ENCODE results near the gene GBP2.

DNA sequence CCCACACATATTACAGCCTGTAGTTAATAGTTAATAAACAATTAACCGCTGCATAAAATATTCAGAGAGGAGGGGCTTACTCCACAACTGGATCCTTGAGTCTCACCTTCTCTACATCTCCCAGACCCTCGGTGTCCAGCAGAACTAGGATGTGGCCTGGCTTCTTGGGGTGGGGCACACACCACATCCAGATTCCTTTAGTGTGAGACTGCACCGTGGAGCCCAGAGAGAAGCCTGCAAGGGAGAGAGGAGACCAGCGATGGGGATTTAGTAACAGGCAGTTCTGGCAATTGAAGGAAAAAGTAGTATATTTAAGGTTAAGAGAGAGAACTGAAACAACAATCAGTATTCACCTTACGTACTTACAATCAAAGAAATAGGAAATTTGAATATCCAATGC lies 65.8 kb downstream of the GBP2 start:
- TF ChIP-seq, protein P1, sequence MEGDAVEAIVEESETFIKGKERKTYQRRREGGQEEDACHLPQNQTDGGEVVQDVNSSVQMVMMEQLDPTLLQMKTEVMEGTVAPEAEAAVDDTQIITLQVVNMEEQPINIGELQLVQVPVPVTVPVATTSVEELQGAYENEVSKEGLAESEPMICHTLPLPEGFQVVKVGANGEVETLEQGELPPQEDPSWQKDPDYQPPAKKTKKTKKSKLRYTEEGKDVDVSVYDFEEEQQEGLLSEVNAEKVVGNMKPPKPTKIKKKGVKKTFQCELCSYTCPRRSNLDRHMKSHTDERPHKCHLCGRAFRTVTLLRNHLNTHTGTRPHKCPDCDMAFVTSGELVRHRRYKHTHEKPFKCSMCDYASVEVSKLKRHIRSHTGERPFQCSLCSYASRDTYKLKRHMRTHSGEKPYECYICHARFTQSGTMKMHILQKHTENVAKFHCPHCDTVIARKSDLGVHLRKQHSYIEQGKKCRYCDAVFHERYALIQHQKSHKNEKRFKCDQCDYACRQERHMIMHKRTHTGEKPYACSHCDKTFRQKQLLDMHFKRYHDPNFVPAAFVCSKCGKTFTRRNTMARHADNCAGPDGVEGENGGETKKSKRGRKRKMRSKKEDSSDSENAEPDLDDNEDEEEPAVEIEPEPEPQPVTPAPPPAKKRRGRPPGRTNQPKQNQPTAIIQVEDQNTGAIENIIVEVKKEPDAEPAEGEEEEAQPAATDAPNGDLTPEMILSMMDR (IDR thresholded peaks at IDR 0.05): no peak
- TF ChIP-seq POLR2A (IDR thresholded peaks at IDR 0.05) (no peak), POLR2AphosphoS5 (IDR thresholded peaks at IDR 0.05) (no peak), EP300 (IDR thresholded peaks at IDR 0.05) (no peak)

Measured in suprapubic skin (tissue), 4 donors.